Mucosa of descending colon (tissue), 3 donors: ENCODE results near the gene CEP68. TPM values are rescaled to one million over a fixed set of nuclear protein-coding genes. Genes with fewer than 3 reads are reported as not detected.
"Not testable (repeated sequence)": the region's sequence is repeated elsewhere in the genome, so short reads cannot be mapped to it uniquely, and the experiment has no call there.

Experiments used
- ATAC-seq: fragments of 200-7000 bp; cut with Tn5 transposase; one replicate; pipeline ENCODE4 v1.9.1; 2020; ENCODE audit warnings: mild to moderate bottlenecking, moderate library complexity
- DNase-seq, 3 donors: peaks; one replicate each; pipeline ENCODE4 v3.0.0-alpha.2; 2020
- H3K36me3 ChIP-seq: fragments of 200-600 bp; one replicate; pipeline ENCODE4 v1.8.0; 2021; ENCODE audit warnings: low read depth, mild to moderate bottlenecking
- H3K4me1 ChIP-seq: fragments of 200-600 bp; one replicate; pipeline ENCODE4 v1.8.0; 2021; ENCODE audit warnings: low read depth, mild to moderate bottlenecking
- H3K4me3 ChIP-seq: fragments of 200-600 bp; one replicate; pipeline ENCODE4 v1.8.0; 2021; ENCODE audit warnings: mild to moderate bottlenecking
- H3K9me3 ChIP-seq: fragments of 200-600 bp; one replicate; pipeline ENCODE4 v1.8.0; 2021; ENCODE audit warnings: mild to moderate bottlenecking
- intact Hi-C, 2 donors: fragments of 100-400 bp; cut with DNase I in 1 of 2; cut with micrococcal nuclease in 1 of 2; formaldehyde crosslinking; loops; one replicate each; pipeline versions ENCODE4 v1.11.0 to v1.11.1; 2022; cut with DNase I, micrococcal nuclease
- total RNA-seq, 3 donors: library from RNA; stranded (reverse); fragmentation: NEBNext Ultra II Directional in 2 of 3; extraction: Animal tissue kit (Norgen Biotek cat#: 25700) in 2 of 3; gene quantifications; one replicate each; pipeline versions ENCODE4 v1.2.1 to v1.2.4, GENCODE V29; 2021 to 2023
- TF ChIP-seq, protein P1 (sequence below): fragments of 200-600 bp; IDR thresholded peaks from one replicate; pipeline ENCODE4 v1.8.0; 2022; ENCODE audit warnings: antibody characterized with exemption, mild to moderate bottlenecking
- donor health status: DM: no; HTN: no; CAD: no; lungs with moderate emphysema.
- donor health status: DM: no; HTN: no; CAD: no.
- donor health status: DM: no; HTN: yes; CAD: no.

The CEP68 gene
- total RNA-seq, 3 donors from 2014 or later: 8.9 to 30.9 (median 13.2) TPM

DNA sequence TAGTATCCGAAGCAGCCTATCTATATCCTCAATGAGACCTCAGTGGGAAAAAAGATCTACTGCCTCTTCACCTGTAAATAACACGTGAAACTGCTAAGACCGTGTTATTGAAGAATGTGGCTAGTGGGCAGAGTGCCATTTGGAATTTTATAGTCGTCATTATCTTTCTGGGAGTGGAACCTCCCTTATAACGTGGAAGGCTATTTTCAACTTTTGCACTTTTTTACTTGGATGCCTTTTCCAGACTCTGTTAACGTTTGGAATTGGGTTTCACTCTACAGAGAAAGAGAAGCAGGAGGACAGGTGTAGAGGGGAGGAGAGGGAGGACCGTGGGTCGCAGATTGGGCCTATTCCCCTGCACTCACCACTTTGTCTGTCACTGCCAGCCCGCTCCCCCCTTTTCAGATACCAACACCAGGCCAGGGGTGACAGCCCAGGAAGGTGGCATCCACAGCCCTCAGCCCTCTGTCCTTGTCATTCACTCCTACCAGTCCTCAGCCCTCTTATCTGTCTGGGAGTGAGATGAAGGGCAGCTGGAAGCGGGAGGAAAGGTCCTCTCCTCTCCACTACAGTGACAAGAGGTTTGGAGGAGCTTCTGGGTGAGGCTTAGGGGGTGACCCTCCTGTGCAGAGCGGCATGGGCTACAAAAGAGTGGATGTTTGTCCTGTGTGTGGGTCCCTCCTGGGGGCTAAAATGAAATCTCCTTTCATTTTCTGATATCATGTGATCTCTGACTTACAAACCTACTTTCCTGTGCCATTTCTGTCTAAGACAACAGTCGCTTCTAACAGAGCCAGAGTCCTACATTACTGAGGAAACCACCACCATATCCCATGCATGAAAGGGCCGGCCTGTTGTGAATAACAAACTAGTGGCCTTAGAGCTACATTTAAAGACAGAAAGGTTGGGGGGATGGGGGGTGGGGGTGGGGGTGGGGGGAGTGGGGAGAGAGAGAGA lies 23.9 kb upstream of the CEP68 start:
- TF ChIP-seq, protein P1, sequence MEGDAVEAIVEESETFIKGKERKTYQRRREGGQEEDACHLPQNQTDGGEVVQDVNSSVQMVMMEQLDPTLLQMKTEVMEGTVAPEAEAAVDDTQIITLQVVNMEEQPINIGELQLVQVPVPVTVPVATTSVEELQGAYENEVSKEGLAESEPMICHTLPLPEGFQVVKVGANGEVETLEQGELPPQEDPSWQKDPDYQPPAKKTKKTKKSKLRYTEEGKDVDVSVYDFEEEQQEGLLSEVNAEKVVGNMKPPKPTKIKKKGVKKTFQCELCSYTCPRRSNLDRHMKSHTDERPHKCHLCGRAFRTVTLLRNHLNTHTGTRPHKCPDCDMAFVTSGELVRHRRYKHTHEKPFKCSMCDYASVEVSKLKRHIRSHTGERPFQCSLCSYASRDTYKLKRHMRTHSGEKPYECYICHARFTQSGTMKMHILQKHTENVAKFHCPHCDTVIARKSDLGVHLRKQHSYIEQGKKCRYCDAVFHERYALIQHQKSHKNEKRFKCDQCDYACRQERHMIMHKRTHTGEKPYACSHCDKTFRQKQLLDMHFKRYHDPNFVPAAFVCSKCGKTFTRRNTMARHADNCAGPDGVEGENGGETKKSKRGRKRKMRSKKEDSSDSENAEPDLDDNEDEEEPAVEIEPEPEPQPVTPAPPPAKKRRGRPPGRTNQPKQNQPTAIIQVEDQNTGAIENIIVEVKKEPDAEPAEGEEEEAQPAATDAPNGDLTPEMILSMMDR: no peak
- no peak overlapping the region for H3K4me3 ChIP-seq
- ATAC-seq: peak; percentile 12
- no peaks in the 10 kb centered on the region for H3K36me3 ChIP-seq
- H3K4me1 ChIP-seq: peaks cover 35% of the 10 kb centered on the region
- intact Hi-C loops: no loop called here
- peak in 2 of 3 donors; percentile 57 to 73 for DNase-seq
- no peaks in the 10 kb centered on the region for H3K9me3 ChIP-seq

DNA sequence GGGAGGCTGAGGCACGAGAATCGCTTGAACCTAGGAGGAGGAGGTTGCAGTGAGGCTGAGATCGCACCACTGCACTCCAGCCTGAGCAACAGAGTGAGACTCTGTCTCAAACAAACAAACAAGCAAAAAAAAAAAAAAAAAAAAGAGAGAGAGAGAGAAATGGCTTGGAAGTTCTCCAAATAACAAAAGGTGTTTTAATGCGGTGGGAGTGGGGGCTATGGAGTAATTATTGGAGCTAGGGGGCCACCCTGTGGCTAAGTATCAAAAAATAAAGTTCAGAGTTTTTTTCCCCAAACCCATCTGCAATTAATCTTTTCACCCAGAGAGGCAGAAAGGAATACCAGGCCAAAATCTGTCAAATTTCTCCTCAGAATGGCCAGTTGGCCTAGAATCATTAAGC lies 23.0 kb upstream of the CEP68 start:
- DNase-seq (no peak), ATAC-seq (no peak)
- TF ChIP-seq, protein P1: no peak
- intact Hi-C loops: no loop called here
- Histone ChIP-seq H3K4me1 (peaks cover 35% of the 10 kb centered on the region), H3K4me3 (no peak overlapping the region), H3K9me3 (no peaks in the 10 kb centered on the region), H3K36me3 (no peaks in the 10 kb centered on the region)

GRCh38 chr2:65033667-65034066 lies 22.5 kb upstream of the CEP68 start:
- H3K4me3 ChIP-seq, H3K36me3 ChIP-seq, ATAC-seq, DNase-seq, H3K9me3 ChIP-seq, intact Hi-C loops: not testable (repeated sequence)
- H3K4me1 ChIP-seq: peaks cover 35% of the 10 kb centered on the region

DNA sequence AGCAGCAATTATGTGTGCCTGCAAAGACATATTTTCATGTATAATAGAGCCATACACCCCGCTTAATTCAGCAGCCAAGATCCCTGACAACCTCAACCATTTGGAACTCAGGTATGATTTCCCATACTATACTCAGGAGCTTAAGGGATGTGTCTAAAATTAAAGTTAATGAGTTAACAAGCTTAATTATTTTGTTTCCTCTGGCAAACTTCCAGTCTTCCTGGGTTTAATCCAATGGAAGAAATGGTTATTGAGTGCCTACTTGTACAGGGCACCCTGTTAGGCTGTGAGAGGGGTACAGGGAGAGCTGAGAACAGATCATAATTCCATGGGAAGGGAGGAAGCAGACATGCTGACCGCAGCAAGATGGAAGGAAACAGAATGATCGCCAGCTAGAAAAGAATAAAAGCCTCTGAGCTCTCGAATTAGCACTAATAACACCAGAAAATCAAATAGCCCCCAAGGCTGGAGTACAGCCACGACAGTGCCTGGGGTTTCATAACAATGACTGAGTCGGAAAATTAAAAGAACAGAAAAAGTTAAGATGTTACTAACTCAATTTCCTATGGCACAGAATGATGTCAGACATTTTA lies 20.8 kb upstream of the CEP68 start:
- intact Hi-C loops: no loop called here
- no peak for DNase-seq

DNA sequence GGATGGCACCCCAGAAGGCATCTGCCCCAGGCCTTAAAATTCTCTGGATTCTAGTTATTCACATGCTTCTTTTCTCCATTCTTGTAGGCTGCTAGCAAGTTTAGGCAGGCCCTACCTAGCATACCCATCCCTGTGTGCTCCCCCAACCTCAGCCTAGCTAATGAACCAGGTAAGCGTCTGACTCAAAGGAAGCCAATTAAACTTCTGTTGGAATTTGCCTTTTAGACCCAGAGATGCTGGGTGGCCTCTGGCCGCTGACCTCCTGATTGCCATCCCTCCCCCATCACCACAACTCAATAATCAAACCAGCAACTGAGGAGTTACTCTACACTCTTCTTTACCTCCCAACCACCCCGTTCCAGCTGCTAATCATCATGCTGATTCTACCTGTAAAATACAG lies 19.0 kb upstream of the CEP68 start:
- Histone ChIP-seq H3K4me1 (peaks cover 12% of the 10 kb centered on the region), H3K36me3 (no peaks in the 10 kb centered on the region), H3K9me3 (no peaks in the 10 kb centered on the region), H3K4me3 (no peak overlapping the region)
- intact Hi-C loops: no loop called here
- ATAC-seq (no peak), DNase-seq (no peak)
- TF ChIP-seq, protein P1: no peak

More for the DNA sequence above, 20.8 kb upstream of the CEP68 start:
- TF ChIP-seq, protein P1: no peak
- H3K36me3 ChIP-seq: no peaks in the 10 kb centered on the region
- no peaks in the 10 kb centered on the region for H3K9me3 ChIP-seq
- H3K4me1 ChIP-seq: peaks cover 29% of the 10 kb centered on the region
- no peak for ATAC-seq
- H3K4me3 ChIP-seq: no peak overlapping the region

- no peaks in the 10 kb centered on the region for H3K4me1 ChIP-seq
- peaks cover 12% of the 10 kb centered on the region for H3K9me3 ChIP-seq
- intact Hi-C loops: loop anchor here (2.0 to 5.0 kb wide), 2 partner anchors 122 to 123 kb away; no protein-coding TSS in a partner anchor
- no peaks in the 10 kb centered on the region for H3K36me3 ChIP-seq
- ATAC-seq: no peak
- TF ChIP-seq, protein P1: no peak
- H3K4me3 ChIP-seq: no peak overlapping the region
- DNase-seq: no peak
Observed at GRCh38 chr2:65039640-65040039, 16.6 kb upstream of the CEP68 start.
